OCI-M1 (cell line): ENCODE results near the gene TTC1.
A peak's percentile ranks its signal among the peaks of the same experiment; 100 is the strongest.
"Not testable (repeated sequence)": the region's sequence is repeated elsewhere in the genome, so short reads cannot be mapped to it uniquely, and the experiment has no call there.

Experiments used
- DNase-seq: peaks from one replicate; lab custom pipeline; 2025; lab: John Stamatoyannopoulos, UW

TTC1 gene

DNA sequence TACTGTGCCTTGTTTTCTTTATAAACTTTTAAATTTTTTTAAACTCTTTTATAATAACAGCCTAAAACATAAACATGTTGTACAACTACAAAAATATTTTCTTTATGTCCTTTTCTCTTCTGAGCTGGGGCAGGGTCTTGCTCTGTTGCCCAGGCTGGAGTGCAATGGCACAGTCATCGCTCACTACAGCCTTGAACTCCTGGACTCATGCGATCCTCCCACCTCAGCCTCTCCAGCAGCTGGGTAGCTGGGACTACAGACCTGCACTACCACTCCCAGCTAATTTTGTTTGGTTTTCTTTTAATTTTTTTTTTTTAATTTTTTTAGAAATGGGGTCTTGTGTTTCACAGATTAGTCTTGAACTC is 31.5 kb downstream of the TTC1 start:
- DNase-seq, result no peak

GRCh38 chr5:160042671-160043070 is 33.7 kb downstream of the TTC1 start:
- DNase-seq, result no peak

DNA sequence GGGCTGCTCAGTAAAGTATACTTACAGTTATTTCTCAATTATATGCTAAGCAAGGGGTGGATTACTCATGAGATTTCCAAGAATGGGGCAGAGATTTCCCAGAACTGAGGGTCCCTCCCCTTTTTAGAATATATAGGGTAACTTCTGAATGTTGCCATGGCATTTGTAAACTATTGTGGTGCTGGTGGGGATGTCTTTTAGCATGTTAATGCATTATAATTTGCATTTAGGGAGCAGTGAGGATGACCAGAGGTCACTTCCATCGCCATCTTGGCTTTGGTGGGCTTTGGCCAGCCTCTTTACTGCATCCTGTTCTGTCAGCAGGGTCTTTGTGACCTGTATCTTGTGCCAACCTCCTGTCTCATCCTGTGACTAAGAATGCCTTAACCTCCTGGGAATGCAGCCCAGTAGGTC is 35.5 kb downstream of the TTC1 start:
- DNase-seq, result peak; percentile 54

DNA sequence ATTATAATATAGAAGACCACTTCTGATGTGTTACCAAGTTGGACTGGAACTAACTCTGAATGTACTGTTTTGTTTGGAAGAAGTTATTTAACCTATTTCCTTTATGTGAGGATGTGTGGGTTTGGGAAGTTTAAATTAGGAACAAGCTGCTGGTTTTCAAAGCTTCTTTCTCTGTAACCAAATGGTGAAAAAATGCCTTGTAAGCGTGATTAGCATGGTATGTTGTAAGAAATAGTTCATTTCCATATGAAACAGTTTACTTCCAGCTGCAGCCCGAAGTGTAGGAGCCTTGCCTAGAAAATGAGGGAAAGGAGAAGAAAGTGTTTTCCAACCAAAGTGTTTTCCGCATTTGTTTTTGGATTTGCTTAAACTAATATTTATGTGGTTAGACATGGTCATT is 36.0 kb downstream of the TTC1 start:
- DNase-seq, result no peak

DNA sequence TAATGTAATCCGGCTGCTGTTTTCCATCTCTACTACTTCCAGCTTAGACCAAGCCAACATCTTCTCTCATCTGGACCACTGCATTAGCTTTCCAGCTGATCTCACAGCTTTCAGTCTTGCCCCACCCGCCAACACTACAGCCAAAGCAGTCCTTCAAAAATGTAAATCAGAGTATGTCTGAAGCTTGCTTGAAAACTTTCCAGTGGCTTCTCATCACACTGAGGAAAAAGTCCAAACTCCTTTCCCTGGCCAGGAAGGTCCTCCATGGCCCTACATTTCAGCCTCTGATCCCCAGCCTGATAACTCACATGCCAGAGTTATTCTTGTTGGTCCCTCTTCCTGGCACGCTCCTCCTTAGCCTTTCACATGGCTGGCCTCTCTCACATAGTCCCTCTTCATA is 38.5 kb downstream of the TTC1 start:
- DNase-seq, result no peak

DNA sequence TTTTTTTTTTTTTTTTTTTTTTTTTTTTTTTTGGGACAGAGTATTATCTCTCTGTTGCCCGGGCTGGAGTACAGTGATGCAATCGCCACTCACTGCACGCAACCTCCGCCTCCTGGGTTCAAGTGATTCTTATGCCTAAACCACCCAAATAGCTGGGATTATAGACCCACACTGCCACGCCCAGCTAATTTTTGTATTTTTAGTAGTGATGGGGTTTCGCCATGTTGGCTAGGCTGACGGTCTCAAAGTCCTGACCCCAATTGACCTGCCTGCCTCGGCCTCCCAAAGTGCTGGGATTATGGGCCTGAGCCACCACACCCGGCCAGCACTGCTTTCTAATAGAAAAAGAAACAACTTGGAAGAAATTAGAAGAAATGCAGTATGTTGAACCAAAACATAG is 39.2 kb downstream of the TTC1 start:
- no peak for DNase-seq

DNA sequence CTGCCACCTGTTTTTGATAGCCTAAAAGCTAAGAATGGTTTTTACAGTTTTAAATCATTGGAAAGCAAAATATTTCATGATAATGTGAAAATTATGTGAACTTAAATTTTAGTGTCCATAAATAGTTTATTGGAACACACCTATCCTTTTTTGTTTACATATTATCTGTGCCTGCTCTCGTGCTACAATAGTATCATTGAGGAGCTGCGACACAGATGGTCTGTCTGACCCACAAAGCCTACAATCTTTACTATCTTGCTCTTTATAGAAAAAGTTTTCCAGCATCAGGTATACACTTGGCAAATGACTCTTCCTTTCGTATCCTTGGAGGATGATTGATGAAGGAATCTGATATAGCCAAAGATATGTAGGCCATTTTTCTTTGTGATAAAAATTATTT is 40.2 kb downstream of the TTC1 start:
- DNase-seq, result no peak

DNA sequence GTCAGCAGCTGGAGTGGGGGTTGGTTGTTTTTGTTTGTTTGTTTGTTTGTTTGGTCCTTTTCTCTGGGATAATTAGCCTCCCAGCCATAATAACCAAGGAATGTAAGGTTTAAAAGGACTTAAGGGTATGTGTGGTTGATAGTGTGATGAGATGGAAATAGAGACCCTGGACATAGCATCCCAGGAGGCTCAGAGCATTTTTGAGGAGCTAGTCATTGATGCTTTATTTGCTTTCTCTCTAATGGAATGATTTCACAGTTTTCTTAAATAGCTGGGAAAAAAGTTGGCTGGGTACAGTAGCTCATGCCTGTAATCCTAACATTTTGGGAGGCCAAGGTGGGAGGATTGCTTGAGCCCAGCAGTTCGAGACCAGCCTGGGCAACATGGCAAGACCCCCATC is 45.1 kb downstream of the TTC1 start:
- no peak for DNase-seq

DNA sequence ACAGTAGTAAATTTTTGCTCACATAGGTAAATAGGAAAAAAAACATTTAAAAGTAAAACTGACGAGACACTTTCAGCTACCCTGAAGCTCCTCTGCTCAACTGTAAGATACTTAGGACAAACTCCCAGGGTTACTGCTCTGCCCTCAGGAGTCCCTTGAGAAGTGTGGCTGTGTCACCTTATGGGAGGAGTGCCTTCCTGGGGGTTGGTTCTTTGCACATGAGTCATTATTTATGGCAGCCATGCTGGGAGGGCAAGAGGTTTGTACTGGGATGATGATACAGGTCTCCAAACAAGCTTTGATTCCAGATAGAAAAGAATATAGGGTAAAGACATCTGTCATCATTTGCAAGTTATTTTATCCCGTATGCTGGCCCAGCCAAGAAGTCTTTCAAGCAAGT is 45.9 kb downstream of the TTC1 start:
- no peak for DNase-seq

- no peak for DNase-seq
Measured at GRCh38 chr5:160057256-160057655, 48.3 kb downstream of the TTC1 start.

- no peak for DNase-seq
Measured at GRCh38 chr5:160060001-160060400, 51.1 kb downstream of the TTC1 start.

GRCh38 chr5:160061770-160062169 is 52.8 kb downstream of the TTC1 start:
- no peak for DNase-seq

GRCh38 chr5:160064417-160064810 is 55.5 kb downstream of the TTC1 start:
- peak; percentile 3 for DNase-seq

- DNase-seq, result no peak
Measured at GRCh38 chr5:160064995-160065614, 56.2 kb downstream of the TTC1 start.

- DNase-seq, result not testable (repeated sequence)
Measured at GRCh38 chr5:160069120-160069519, 60.2 kb downstream of the TTC1 start.

- no peak for DNase-seq
Measured at GRCh38 chr5:160071516-160071915, 62.6 kb downstream of the TTC1 start.

GRCh38 chr5:160071916-160072315 is 63.0 kb downstream of the TTC1 start:
- no peak for DNase-seq

DNA sequence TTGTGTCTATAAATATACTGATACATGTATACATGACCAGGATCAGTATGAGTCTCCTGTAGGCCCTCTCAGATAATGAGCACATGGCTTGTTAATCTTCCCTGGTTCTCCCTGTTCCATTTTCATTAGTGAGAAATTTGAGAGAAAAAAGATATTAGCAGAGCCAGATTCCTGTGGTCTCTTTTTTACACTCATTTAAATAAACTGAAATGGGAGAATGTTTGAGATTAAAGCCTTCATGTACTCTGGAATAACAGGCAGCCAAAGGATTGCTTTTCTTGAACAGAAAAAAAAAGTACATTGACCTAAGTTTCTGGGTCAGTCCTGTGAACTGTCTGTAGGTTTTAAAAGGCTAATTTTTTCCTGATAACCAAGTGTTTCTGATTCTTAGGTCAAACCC is 66.1 kb downstream of the TTC1 start:
- no peak for DNase-seq

- DNase-seq, result no peak
Measured at GRCh38 chr5:160076997-160077396, 68.1 kb downstream of the TTC1 start.

- no peak for DNase-seq
Measured at GRCh38 chr5:160079753-160080152, 70.8 kb downstream of the TTC1 start.

- DNase-seq, result peak; percentile 13
Measured at GRCh38 chr5:160081495-160081894, 72.6 kb downstream of the TTC1 start.

GRCh38 chr5:160082614-160083500 is 73.9 kb downstream of the TTC1 start:
- DNase-seq, result no peak

DNA sequence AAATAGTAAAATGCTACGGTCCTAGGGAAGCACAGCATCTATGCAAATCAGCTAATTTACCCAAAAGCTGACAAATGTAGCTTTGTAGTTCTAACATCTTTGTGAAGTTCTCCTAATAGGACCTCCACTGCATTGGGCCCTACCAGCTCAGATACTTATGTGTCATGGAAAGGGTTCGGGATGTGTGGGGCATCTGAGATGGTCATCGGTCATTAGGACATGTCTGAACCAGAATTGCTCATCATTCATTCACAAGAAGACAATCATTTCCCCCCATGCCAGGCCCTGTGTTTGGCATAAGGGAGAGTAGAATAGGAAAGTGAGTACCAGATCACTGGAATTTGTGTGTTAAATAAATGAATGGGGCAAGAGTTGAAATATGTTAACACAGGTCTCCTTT is 74.6 kb downstream of the TTC1 start:
- DNase-seq, result no peak

DNA sequence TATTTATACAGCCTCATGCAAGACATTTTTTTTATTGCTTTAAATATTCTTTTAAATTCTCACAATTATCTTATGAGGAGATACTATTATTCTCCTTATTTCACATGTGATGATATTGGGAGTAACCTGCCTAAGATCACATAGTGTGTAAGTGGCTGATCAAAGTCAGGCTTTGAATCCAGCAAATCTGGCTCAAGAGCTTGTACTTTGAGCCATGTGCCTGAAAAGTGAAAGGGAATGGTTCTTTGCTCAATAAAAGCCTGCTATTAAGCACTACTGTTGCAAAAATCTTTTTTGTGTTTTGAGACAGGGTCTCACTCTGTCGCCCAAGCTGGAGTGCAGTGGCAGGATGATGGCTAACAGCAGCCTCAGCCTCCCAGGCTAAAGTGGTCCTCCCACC is 75.2 kb downstream of the TTC1 start:
- no peak for DNase-seq
